Fibroblast of lung (primary cell): ENCODE data around the gene MYO18B. TPM values are rescaled to one million over a fixed set of nuclear protein-coding genes. Genes with fewer than 3 reads are reported as not detected.

Experiments used
- DNase-seq, 2 donors: peaks; one replicate each; pipeline versions ENCODE4 v3.0.0 to v3.0.0-alpha.2; 2010; ENCODE audit warnings: low read depth in 2 of 2
- H2AFZ ChIP-seq: 2 replicates; pipeline ENCODE4 v1.5.1; 2012; ENCODE audit warnings: low read length, control low read depth, inconsistent platforms
- H3K27ac ChIP-seq: 2 replicates; pipeline ENCODE4 v1.5.1; 2011; ENCODE audit warnings: low read length, control low read depth; ENCODE audit not compliant: insufficient read depth
- H3K27me3 ChIP-seq: 2 replicates; pipeline ENCODE4 v1.5.1; 2011; ENCODE audit warnings: mild to moderate bottlenecking, low read length; ENCODE audit not compliant: control insufficient read depth, insufficient read depth
- H3K36me3 ChIP-seq: 2 replicates; pipeline ENCODE4 v1.5.1; 2011; ENCODE audit warnings: low read length; ENCODE audit not compliant: control insufficient read depth, insufficient read depth
- H3K4me1 ChIP-seq: 2 replicates; pipeline ENCODE4 v1.5.1; 2011; ENCODE audit warnings: low read length; ENCODE audit not compliant: control insufficient read depth, insufficient read depth; ENCODE audit errors: extremely low read depth
- H3K4me2 ChIP-seq: 2 replicates; pipeline ENCODE4 v1.5.1; 2011; ENCODE audit warnings: low read length, control low read depth; ENCODE audit not compliant: insufficient read depth; ENCODE audit errors: extremely low read depth
- H3K4me3 ChIP-seq, 4 experiments: fragments of 200-600 bp in 1 of 4; sonication (generic) in 1 of 4; replicated peaks in 1 of 4; 2 replicates each; pipeline ENCODE4 v1.5.1; 2011 to 2016; ENCODE audit warnings: low read length in 4 of 4, low read depth in 3 of 4, mild to moderate bottlenecking in 3 of 4, control low read depth in 2 of 4, inconsistent platforms in 1 of 4, mixed read lengths in 1 of 4; ENCODE audit not compliant: insufficient read depth in 1 of 4; ENCODE audit errors: control extremely low read depth in 1 of 4
- H3K79me2 ChIP-seq: 2 replicates; pipeline ENCODE4 v1.5.1; 2012; ENCODE audit warnings: mild to moderate bottlenecking, low read length, inconsistent platforms; ENCODE audit not compliant: control insufficient read depth, insufficient read depth
- H3K9ac ChIP-seq: 2 replicates; pipeline ENCODE4 v1.5.1; 2011; ENCODE audit warnings: mild to moderate bottlenecking, low read length, control low read depth; ENCODE audit not compliant: insufficient read depth
- H3K9me3 ChIP-seq: 2 replicates; pipeline ENCODE4 v1.5.1; 2012; ENCODE audit warnings: low read depth, low read length; ENCODE audit not compliant: control insufficient read depth, insufficient read depth
- H4K20me1 ChIP-seq: 2 replicates; pipeline ENCODE4 v1.5.1; 2011; ENCODE audit warnings: low read length; ENCODE audit not compliant: control insufficient read depth, insufficient read depth; ENCODE audit errors: extremely low read depth
- CTCF ChIP-seq, 2 donors: IDR thresholded peaks in 1 of 2; conservative IDR thresholded peaks in 1 of 2; 1 replicate in 1 of 2; 2 replicates in 1 of 2; pipeline ENCODE4 v1.5.1; 2011 to 2012; ENCODE audit warnings: low read length in 2 of 2, control low read depth in 1 of 2, inconsistent platforms in 1 of 2, low read depth in 1 of 2, mild to moderate bottlenecking in 1 of 2
- EZH2 ChIP-seq: IDR thresholded peaks from 2 replicates; pipeline ENCODE4 v1.5.1; 2012; ENCODE audit warnings: low read length, control low read depth, mild to moderate bottlenecking; ENCODE audit errors: missing control alignments
- polyA plus RNA-seq, 2 donors: library from polyadenylated mRNA; depleted of rRNA in 1 of 2; stranded (reverse) in 1 of 2; unstranded in 1 of 2; fragments of >200 nt; gene quantifications; 2 replicates each; pipeline ENCODE4 v1.2.1, GENCODE V29; 2011 to 2012; ENCODE audit warnings: missing spikeins in 1 of 2
- total RNA-seq: library from RNA; depleted of rRNA; stranded (reverse); fragments of >200 nt; gene quantifications from 2 replicates; pipeline ENCODE4 v1.2.1, GENCODE V29; 2014

Gene MYO18B
- total and polyA plus RNA-seq, 2 donors (not counting 1 experiment from before 2014, with no cell fraction given): 0.17 TPM; not detected in 1

GRCh38 chr22:25780673-25781072 is 38.7 kb downstream of the MYO18B start:
- TF ChIP-seq EZH2: no peak
- no peak for TF ChIP-seq CTCF (conservative IDR thresholded peaks at IDR 0.05 in 1 of 2, IDR thresholded peaks at IDR 0.05 in 1 of 2; ENCODE audit: low read depth in 1 of 2, low read length in 2 of 2)
- Histone ChIP-seq H3K36me3 (no peaks in the 10 kb centered on the region), H3K4me3 (no peak overlapping the region), H3K9ac (no peak overlapping the region), H4K20me1 (no peaks in the 10 kb centered on the region), H3K27me3 (no peaks in the 10 kb centered on the region), H2AFZ (no peak overlapping the region), H3K9me3 (no peaks in the 10 kb centered on the region), H3K4me2 (no peak overlapping the region), H3K27ac (no peak overlapping the region), H3K4me1 (no peaks in the 10 kb centered on the region), H3K79me2 (no peaks in the 10 kb centered on the region)
- DNase-seq: no peak

GRCh38 chr22:25781801-25782200 is 39.8 kb downstream of the MYO18B start:
- Histone ChIP-seq H3K4me3 (no peak overlapping the region), H3K9ac (no peak overlapping the region), H4K20me1 (no peaks in the 10 kb centered on the region), H3K27me3 (no peaks in the 10 kb centered on the region), H3K9me3 (no peaks in the 10 kb centered on the region), H3K79me2 (no peaks in the 10 kb centered on the region), H3K4me1 (no peaks in the 10 kb centered on the region), H3K4me2 (no peak overlapping the region), H2AFZ (no peak overlapping the region), H3K36me3 (no peaks in the 10 kb centered on the region), H3K27ac (no peak overlapping the region)
- DNase-seq: no peak
- TF ChIP-seq EZH2 (no peak), CTCF (conservative IDR thresholded peaks at IDR 0.05 in 1 of 2, IDR thresholded peaks at IDR 0.05 in 1 of 2; ENCODE audit: low read depth in 1 of 2, low read length in 2 of 2) (no peak)

GRCh38 chr22:25782831-25783230 is 40.8 kb downstream of the MYO18B start:
- no peaks in the 10 kb centered on the region for H3K36me3 ChIP-seq
- H3K4me2 ChIP-seq: no peak overlapping the region
- no peaks in the 10 kb centered on the region for H3K4me1 ChIP-seq
- H3K27ac ChIP-seq: no peak overlapping the region
- no peak for DNase-seq
- no peak overlapping the region for H3K4me3 ChIP-seq
- no peak overlapping the region for H2AFZ ChIP-seq
- H4K20me1 ChIP-seq: no peaks in the 10 kb centered on the region
- no peaks in the 10 kb centered on the region for H3K9me3 ChIP-seq
- no peaks in the 10 kb centered on the region for H3K27me3 ChIP-seq
- no peak overlapping the region for H3K9ac ChIP-seq
- TF ChIP-seq EZH2 (no peak), CTCF (conservative IDR thresholded peaks at IDR 0.05 in 1 of 2, IDR thresholded peaks at IDR 0.05 in 1 of 2; ENCODE audit: low read depth in 1 of 2, low read length in 2 of 2) (no peak)
- no peaks in the 10 kb centered on the region for H3K79me2 ChIP-seq
